ENCODE results near the gene STAB1.

The STAB1 gene

DNA sequence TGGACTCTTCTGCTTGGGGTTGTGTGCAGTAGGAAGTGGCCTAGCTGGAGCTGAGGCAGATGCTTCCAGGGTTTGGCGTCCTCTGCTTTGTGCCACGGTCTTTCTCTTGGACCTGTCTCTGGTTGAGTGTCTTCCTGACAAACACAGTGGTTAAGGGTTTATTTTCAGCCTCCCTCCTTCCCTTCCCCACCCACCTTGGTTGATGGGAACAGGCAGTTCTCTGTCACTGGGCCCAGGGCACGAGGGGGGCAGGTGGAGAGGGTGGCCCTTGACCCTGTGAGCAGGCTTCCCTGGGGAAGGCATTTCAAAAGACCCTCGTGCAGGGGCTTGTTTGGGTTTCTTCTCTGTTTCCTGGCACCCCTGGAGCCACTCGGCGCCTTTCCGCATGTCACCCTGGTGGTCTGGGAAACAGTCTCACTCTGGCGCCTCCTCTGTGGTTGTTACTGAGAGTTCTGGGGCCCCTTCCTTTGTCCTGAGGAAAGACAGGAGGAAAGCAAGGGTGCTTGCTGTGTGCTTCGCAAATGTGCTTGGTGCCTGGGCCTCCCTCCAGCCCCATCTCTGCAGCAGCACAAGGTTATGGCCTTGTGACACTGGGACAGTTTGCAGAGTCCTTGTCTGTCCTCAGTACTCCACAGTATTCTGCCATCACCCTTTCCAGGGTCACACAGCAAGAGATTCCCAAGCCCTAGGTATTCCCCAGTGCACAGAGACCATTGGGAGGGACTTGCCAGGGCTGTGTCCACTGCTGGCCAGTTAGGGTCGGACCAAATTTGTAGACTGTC lies 10.3 kb upstream of the STAB1 start:
- FAIRE-seq = no peak

DNA sequence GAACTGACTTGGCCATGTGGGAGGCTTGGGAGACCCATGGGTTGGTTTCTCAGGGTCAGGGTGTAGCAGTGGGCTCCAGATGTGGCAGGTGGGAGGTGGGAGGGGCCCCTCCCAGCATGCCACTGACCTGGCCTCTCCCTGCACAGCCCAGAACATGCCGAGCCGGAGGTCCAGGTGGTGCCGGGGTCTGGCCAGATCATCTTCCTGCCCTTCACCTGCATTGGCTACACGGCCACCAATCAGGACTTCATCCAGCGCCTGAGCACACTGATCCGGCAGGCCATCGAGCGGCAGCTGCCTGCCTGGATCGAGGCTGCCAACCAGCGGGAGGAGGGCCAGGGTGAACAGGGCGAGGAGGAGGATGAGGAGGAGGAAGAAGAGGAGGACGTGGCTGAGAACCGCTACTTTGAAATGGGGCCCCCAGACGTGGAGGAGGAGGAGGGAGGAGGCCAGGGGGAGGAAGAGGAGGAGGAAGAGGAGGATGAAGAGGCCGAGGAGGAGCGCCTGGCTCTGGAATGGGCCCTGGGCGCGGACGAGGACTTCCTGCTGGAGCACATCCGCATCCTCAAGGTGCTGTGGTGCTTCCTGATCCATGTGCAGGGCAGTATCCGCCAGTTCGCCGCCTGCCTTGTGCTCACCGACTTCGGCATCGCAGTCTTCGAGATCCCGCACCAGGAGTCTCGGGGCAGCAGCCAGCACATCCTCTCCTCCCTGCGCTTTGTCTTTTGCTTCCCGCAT lies 7.9 kb upstream of the STAB1 start:
- no peak for FAIRE-seq

DNA sequence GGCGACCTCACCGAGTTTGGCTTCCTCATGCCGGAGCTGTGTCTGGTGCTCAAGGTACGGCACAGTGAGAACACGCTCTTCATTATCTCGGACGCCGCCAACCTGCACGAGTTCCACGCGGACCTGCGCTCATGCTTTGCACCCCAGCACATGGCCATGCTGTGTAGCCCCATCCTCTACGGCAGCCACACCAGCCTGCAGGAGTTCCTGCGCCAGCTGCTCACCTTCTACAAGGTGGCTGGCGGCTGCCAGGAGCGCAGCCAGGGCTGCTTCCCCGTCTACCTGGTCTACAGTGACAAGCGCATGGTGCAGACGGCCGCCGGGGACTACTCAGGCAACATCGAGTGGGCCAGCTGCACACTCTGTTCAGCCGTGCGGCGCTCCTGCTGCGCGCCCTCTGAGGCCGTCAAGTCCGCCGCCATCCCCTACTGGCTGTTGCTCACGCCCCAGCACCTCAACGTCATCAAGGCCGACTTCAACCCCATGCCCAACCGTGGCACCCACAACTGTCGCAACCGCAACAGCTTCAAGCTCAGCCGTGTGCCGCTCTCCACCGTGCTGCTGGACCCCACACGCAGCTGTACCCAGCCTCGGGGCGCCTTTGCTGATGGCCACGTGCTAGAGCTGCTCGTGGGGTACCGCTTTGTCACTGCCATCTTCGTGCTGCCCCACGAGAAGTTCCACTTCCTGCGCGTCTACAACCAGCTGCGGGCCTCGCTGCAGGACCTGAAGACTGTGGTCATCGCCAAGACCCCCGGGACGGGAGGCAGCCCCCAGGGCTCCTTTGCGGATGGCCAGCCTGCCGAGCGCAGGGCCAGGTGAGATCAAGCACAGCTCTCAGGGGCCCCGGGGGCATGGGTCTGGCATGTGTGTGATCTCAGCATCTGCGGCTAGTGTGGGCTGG lies 7.1 kb upstream of the STAB1 start:
- no peak for FAIRE-seq

GRCh38 chr3:52488746-52489145 lies 6.4 kb upstream of the STAB1 start:
- no peak for FAIRE-seq

DNA sequence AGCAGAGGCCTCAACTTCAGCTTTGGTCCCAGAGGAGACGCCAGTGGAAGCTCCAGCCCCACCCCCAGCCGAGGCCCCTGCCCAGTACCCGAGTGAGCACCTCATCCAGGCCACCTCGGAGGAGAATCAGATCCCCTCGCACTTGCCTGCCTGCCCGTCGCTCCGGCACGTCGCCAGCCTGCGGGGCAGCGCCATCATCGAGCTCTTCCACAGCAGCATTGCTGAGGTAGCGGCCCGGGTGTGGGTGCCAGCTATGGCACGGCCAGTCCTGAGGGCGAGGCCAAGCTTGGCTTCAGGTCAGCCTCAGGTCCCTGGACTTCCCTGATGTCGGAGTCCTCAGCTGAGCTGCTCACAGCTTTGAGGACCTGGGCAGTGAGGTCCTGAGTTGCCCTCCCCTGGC lies 5.7 kb upstream of the STAB1 start:
- FAIRE-seq = no peak

DNA sequence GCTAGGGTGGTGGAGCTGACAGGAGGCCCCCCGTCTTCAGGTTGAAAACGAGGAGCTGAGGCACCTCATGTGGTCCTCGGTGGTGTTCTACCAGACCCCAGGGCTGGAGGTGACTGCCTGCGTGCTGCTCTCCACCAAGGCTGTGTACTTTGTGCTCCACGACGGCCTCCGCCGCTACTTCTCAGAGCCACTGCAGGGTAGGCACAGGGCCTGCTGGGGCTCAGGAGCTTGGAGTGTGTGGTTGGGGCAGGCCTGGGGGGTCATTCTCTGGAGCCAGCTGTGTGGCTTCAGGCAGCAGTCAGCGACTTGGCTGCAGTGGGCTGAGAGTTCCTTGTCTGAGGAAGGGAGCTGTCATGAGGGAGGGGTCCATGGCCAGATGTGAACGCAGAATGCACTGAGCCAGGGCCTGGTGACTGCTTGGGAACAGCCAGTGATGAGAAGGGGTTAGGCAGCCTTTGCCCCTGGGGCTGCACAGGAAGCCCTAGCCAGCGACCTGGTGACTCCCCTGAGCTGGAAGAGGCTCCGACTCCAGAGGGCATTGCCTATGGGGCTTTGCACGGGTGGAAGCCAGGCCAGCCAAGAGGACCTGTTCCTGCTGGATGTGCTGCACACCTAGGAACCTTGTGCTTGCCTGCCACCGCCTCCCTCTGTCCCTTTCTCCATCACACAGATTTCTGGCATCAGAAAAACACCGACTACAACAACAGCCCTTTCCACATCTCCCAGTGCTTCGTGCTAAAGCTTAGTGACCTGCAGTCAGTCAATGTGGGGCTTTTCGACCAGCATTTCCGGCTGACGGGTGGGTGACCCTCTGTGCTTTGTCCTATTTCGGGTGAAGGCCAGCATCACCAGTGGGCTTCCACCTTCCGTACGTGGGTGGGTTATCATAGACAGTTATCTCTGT lies 4.9 kb upstream of the STAB1 start:
- FAIRE-seq = no peak

DNA sequence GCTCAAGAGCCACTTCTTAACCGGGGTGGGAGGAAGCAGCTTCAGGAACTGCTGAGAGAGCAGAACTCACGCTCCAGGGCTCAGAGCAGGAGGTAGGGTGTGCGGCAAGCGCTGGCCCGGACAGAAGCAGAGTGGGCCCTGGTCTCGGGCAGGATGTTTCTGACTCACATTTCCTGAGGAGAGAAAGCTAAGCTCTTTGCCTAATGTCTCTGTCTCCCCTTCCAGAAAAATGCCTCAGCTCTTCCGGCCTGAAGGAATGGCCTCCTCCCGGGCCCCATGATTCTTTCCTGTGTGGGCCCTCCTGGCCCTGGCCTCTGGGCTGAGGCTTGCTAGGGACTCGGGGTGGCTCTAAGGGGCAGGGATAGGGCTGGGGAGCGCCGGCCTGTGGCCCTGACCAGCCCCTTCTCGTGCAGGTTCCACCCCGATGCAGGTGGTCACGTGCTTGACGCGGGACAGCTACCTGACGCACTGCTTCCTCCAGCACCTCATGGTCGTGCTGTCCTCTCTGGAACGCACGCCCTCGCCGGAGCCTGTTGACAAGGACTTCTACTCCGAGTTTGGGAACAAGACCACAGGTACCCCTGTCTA lies 4.1 kb upstream of the STAB1 start:
- no peak for FAIRE-seq

GRCh38 chr3:52492059-52492458 lies 3.1 kb upstream of the STAB1 start:
- no peak for FAIRE-seq

GRCh38 chr3:52493232-52494017 lies 1.7 kb upstream of the STAB1 start:
- no peak for FAIRE-seq

GRCh38 chr3:52494445-52494844 lies 693 bp upstream of the STAB1 start:
- no peak for FAIRE-seq

GRCh38 chr3:52495777-52496602 lies 852 bp downstream of the STAB1 start:
- no peak for FAIRE-seq

GRCh38 chr3:52498137-52499054 lies 3.3 kb downstream of the STAB1 start:
- FAIRE-seq = no peak

GRCh38 chr3:52501046-52501445 lies 5.9 kb downstream of the STAB1 start:
- FAIRE-seq = no peak

DNA sequence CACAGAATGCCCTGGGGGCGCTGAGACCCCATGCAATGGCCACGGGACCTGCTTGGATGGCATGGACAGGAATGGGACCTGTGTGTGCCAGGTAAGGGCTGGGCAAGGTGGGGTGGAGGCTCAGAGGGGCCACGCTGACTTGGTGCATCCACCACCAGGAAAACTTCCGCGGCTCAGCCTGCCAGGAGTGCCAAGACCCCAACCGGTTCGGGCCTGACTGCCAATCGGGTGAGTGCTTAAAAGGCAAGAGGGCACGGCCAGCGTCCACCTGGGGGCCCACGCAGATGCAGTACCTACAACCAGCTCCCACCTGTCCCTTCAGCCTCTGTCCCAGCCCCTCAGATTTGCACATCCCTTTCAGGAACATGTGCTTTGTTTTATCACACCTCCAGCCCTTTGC lies 6.9 kb downstream of the STAB1 start:
- FAIRE-seq = no peak

- no peak for FAIRE-seq
These were observed 7.7 kb downstream of the STAB1 start for GRCh38 chr3:52502808-52503350.

- FAIRE-seq = no peak
These were observed 8.8 kb downstream of the STAB1 start for GRCh38 chr3:52503788-52504424.

DNA sequence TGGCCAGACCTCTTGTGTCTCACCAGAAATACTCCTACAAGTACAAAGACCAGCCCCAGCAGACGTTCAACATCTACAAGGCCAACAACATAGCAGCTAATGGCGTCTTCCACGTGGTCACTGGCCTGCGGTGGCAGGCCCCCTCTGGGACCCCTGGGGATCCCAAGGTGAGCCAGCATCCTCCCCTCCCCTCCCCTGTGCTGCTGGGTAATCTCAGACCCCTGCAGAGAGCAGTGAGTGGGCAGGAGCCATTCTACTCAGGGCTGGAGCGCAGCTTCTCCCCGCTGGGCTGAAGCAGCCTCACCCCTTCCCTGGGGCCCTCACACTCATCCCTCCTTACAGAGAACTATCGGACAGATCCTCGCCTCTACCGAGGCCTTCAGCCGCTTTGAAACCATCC lies 9.8 kb downstream of the STAB1 start:
- FAIRE-seq = no peak

GRCh38 chr3:52506266-52506966 lies 11.3 kb downstream of the STAB1 start:
- no peak for FAIRE-seq

All from islet of Langerhans (tissue), 1 donor.